GM12878 (cell line): ENCODE measurements around the gene TIMP3. TPM values are rescaled to one million over a fixed set of nuclear protein-coding genes. Genes with fewer than 3 reads are reported as not detected.

Source experiments
- CHD1 ChIP-seq: IDR thresholded peaks from 2 replicates; pipeline ENCODE4 v1.6.1; 2012; ENCODE audit warnings: low read depth, low read length, improper control_type of control experiment
- MXI1 ChIP-seq: fragments of 150-350 bp; IDR thresholded peaks from 2 replicates; pipeline ENCODE4 v1.6.1; 2011; ENCODE audit warnings: low read depth, mild to moderate bottlenecking, inconsistent platforms, low read length, improper control_type of control experiment
- TCF3 ChIP-seq: IDR thresholded peaks from 2 replicates; pipeline ENCODE4 v1.6.1; 2012; ENCODE audit warnings: low read depth, mild to moderate bottlenecking, low read length, borderline replicate concordance; ENCODE audit not compliant: insufficient read depth
- polyA plus RNA-seq, 11 experiments: library from polyadenylated mRNA; depleted of rRNA in 4 of 11; unstranded in 6 of 11; stranded (reverse) in 5 of 11; fragments of >200 nt; fragmentation: Nextera tagmentation in 4 of 11; fragmentation: Illumina TruSeq in 1 of 11; extraction: Ambion mirVana in 4 of 11; extraction: Trizol in 1 of 11; gene quantifications; 1 replicate in 1 of 11; 2 replicates in 10 of 11; pipeline versions ENCODE4 v1.2.1 to v1.2.3, GENCODE V29; 2011 to 2016; ENCODE audit warnings: inconsistent platforms in 2 of 11, missing spikeins in 2 of 11, low read depth in 1 of 11
- total RNA-seq, 4 experiments: library from RNA; depleted of rRNA in 3 of 4; stranded (reverse); fragments of >200 nt in 3 of 4; fragmentation: Illumina TruSeq in 1 of 4; extraction: Trizol in 1 of 4; gene quantifications; 2 replicates each; pipeline versions ENCODE4 v1.2.1 to v1.2.3, GENCODE V29; 2013 to 2021
- TF ChIP-seq, protein P1 (sequence below): fragments of 450-650 bp; formaldehyde crosslinking; IDR thresholded peaks from 2 replicates; pipeline ENCODE4 v1.4.0; 2020; ENCODE audit warnings: mild to moderate bottlenecking, moderate library complexity
- TF ChIP-seq, protein P2 (sequence below): IDR thresholded peaks from 2 replicates; pipeline ENCODE4 v1.6.1; 2012; ENCODE audit warnings: low read depth, low read length, improper control_type of control experiment

The TIMP3 gene
- total and polyA plus RNA-seq, 10 of the 15 experiments (the other 5 are each of a cell fraction or from before 2014, with no cell fraction given): 0.01 to 0.74 (median 0.27) TPM; not detected in 5

DNA sequence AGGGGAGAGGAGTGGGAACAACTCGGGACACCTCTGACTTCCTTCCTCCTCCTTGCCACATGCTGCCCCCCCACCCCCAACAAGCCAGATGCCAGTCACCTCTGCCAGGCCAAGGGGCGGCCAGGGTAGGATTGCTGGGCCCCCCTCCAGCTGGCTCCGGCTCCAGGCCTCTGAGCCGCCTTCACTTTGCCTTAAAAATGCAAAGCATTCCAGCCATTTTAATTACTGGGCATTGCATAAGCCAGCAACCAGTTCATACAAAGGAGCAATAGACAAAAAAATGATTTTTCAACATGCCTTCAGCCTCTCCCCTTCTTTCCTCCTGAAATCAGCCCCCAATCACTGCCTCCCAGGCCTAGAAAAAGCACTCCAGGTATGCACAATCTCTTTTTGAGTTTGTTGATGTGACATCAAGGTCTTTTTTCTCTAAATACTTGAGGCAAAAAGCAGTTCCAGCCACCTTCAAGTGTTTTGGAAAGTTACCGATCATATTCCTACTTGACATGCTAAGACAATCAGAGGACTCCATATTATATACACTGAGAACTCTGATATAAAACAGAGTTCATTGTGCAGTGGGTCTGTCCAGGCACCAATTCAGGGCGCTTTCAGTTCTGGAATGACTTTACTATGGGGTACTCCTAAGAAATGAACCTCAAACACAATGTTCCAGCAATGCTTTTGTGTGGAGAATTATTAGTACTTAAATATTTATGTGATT, 12.4 kb upstream of the TIMP3 start (continued):
- TF ChIP-seq, protein P1, sequence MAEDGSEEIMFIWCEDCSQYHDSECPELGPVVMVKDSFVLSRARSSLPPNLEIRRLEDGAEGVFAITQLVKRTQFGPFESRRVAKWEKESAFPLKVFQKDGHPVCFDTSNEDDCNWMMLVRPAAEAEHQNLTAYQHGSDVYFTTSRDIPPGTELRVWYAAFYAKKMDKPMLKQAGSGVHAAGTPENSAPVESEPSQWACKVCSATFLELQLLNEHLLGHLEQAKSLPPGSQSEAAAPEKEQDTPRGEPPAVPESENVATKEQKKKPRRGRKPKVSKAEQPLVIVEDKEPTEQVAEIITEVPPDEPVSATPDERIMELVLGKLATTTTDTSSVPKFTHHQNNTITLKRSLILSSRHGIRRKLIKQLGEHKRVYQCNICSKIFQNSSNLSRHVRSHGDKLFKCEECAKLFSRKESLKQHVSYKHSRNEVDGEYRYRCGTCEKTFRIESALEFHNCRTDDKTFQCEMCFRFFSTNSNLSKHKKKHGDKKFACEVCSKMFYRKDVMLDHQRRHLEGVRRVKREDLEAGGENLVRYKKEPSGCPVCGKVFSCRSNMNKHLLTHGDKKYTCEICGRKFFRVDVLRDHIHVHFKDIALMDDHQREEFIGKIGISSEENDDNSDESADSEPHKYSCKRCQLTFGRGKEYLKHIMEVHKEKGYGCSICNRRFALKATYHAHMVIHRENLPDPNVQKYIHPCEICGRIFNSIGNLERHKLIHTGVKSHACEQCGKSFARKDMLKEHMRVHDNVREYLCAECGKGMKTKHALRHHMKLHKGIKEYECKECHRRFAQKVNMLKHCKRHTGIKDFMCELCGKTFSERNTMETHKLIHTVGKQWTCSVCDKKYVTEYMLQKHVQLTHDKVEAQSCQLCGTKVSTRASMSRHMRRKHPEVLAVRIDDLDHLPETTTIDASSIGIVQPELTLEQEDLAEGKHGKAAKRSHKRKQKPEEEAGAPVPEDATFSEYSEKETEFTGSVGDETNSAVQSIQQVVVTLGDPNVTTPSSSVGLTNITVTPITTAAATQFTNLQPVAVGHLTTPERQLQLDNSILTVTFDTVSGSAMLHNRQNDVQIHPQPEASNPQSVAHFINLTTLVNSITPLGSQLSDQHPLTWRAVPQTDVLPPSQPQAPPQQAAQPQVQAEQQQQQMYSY (CRISPR knock-in tag): no peak
- no peak for TF ChIP-seq MXI1
- TF ChIP-seq TCF3: no peak
- TF ChIP-seq CHD1: no peak
- TF ChIP-seq, protein P2, sequence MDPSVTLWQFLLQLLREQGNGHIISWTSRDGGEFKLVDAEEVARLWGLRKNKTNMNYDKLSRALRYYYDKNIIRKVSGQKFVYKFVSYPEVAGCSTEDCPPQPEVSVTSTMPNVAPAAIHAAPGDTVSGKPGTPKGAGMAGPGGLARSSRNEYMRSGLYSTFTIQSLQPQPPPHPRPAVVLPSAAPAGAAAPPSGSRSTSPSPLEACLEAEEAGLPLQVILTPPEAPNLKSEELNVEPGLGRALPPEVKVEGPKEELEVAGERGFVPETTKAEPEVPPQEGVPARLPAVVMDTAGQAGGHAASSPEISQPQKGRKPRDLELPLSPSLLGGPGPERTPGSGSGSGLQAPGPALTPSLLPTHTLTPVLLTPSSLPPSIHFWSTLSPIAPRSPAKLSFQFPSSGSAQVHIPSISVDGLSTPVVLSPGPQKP: no peak
